IMR-90 (cell line): ENCODE measurements around the gene NFE2L1. TPM values are rescaled to one million over a fixed set of nuclear protein-coding genes. Genes with fewer than 3 reads are reported as not detected.

Source experiments
- ATAC-seq: fragments of 200-7000 bp; cut with Tn5 transposase; 2 replicates; pipeline ENCODE4 v1.9.1; 2020; ENCODE audit warnings: low read depth, mild to moderate bottlenecking, moderate library complexity
- BruUV-seq: library from RNA; stranded (reverse); fragments of 400-500 nt; replicated peaks from 2 replicates; lab custom pipeline; 2021; lab: Mats Ljungman, UMichigan
- CTCF ChIA-PET: fragments of 300-600 bp; formaldehyde crosslinking; extraction: SDS; loops from one replicate; lab custom pipeline; 2021; ENCODE audit warnings: antibody characterized with exemption; lab: Yijun Ruan, JAX
- POLR2A ChIA-PET: fragments of 300-600 bp; sonication (Branson Sonifier 250); formaldehyde crosslinking; loops from one replicate; lab custom pipeline; 2022; ENCODE audit warnings: antibody characterized with exemption; ENCODE audit not compliant: unreplicated experiment; lab: Charles Lee
- DNase-seq: peaks from one replicate; pipeline ENCODE4 v3.0.0; 2013
- H2AFZ ChIP-seq: replicated peaks from 2 replicates; pipeline ENCODE3; 2013; ENCODE audit warnings: low read length, mild to moderate bottlenecking; ENCODE audit not compliant: poor library complexity
- H2AK5ac ChIP-seq: 2 replicates; pipeline ENCODE4 v1.6.1; 2013; ENCODE audit warnings: low read depth, low read length, inconsistent platforms
- H2AK9ac ChIP-seq: replicated peaks from 2 replicates; pipeline ENCODE3; 2013; ENCODE audit warnings: mild to moderate bottlenecking, low read depth, low read length, moderate library complexity; ENCODE audit not compliant: poor library complexity
- H2BK120ac ChIP-seq: 2 replicates; pipeline ENCODE4 v1.6.1; 2013; ENCODE audit warnings: low read depth, low read length, inconsistent platforms
- H2BK15ac ChIP-seq: 3 replicates; pipeline ENCODE4 v1.6.1; 2013; ENCODE audit warnings: low read depth, low read length, inconsistent platforms
- H2BK20ac ChIP-seq: 2 replicates; pipeline ENCODE4 v1.6.1; 2013; ENCODE audit warnings: low read depth, mild to moderate bottlenecking, inconsistent platforms, low read length, moderate library complexity
- H2BK5ac ChIP-seq: 2 replicates; pipeline ENCODE4 v1.6.1; 2013; ENCODE audit warnings: mild to moderate bottlenecking, low read depth, low read length, inconsistent platforms; ENCODE audit not compliant: poor library complexity, severe bottlenecking
- H3K14ac ChIP-seq: replicated peaks from 2 replicates; pipeline ENCODE4 v1.6.1; 2013; ENCODE audit warnings: low read depth, low read length, inconsistent platforms
- H3K18ac ChIP-seq: 2 replicates; pipeline ENCODE4 v1.6.1; 2013; ENCODE audit warnings: low read depth, low read length, control low read depth
- H3K23ac ChIP-seq: 2 replicates; pipeline ENCODE4 v1.6.1; 2013; ENCODE audit warnings: low read depth, low read length, inconsistent platforms
- H3K27ac ChIP-seq: 2 replicates; pipeline ENCODE4 v1.5.1; 2013; ENCODE audit warnings: mild to moderate bottlenecking, control low read depth, low read length; ENCODE audit not compliant: insufficient read depth
- H3K27me3 ChIP-seq: 2 replicates; pipeline ENCODE4 v1.6.1; 2013; ENCODE audit warnings: low read length; ENCODE audit not compliant: control insufficient read depth, insufficient read depth
- H3K36me3 ChIP-seq: 2 replicates; pipeline ENCODE4 v1.6.1; 2013; ENCODE audit warnings: low read length, mixed read lengths; ENCODE audit not compliant: control insufficient read depth, insufficient read depth
- H3K4ac ChIP-seq: 2 replicates; pipeline ENCODE4 v1.6.1; 2013; ENCODE audit warnings: low read depth, low read length, inconsistent platforms
- H3K4me1 ChIP-seq: 2 replicates; pipeline ENCODE4 v1.6.1; 2013; ENCODE audit warnings: low read length, mixed read lengths; ENCODE audit not compliant: control insufficient read depth, insufficient read depth
- H3K4me2 ChIP-seq: 2 replicates; pipeline ENCODE4 v1.6.1; 2013; ENCODE audit warnings: low read depth, mild to moderate bottlenecking, control low read depth, low read length, moderate library complexity
- H3K4me3 ChIP-seq: 2 replicates; pipeline ENCODE4 v1.5.1; 2013; ENCODE audit warnings: low read depth, mild to moderate bottlenecking, control low read depth, low read length, moderate library complexity; ENCODE audit not compliant: insufficient read depth
- H3K56ac ChIP-seq: 2 replicates; pipeline ENCODE4 v1.6.1; 2013; ENCODE audit warnings: low read length, inconsistent platforms; ENCODE audit not compliant: insufficient read depth; ENCODE audit errors: extremely low read depth
- H3K79me1 ChIP-seq, 2 experiments: 2 replicates each; pipeline ENCODE4 v1.6.1; 2013; ENCODE audit warnings: low read length in 2 of 2, inconsistent platforms in 1 of 2, low read depth in 1 of 2
- H3K9ac ChIP-seq: 2 replicates; pipeline ENCODE4 v1.6.1; 2013; ENCODE audit warnings: low read depth, low read length, control low read depth
- H3K9me1 ChIP-seq: 2 replicates; pipeline ENCODE4 v1.6.1; 2013; ENCODE audit warnings: low read length, inconsistent platforms; ENCODE audit not compliant: insufficient read depth
- H3K9me3 ChIP-seq: 2 replicates; pipeline ENCODE4 v1.6.1; 2013; ENCODE audit warnings: low read length; ENCODE audit not compliant: control insufficient read depth, insufficient read depth
- H4K20me1 ChIP-seq: 2 replicates; pipeline ENCODE4 v1.6.1; 2013; ENCODE audit warnings: low read length, inconsistent platforms; ENCODE audit not compliant: insufficient read depth
- H4K5ac ChIP-seq: 2 replicates; pipeline ENCODE4 v1.6.1; 2013; ENCODE audit warnings: mild to moderate bottlenecking, low read depth, low read length, control low read depth
- H4K8ac ChIP-seq, 2 experiments: 2 replicates each; pipeline ENCODE4 v1.6.1; 2013; ENCODE audit warnings: low read depth in 2 of 2, low read length in 2 of 2, control low read depth in 1 of 2, inconsistent platforms in 1 of 2
- H4K91ac ChIP-seq: 2 replicates; pipeline ENCODE4 v1.6.1; 2013; ENCODE audit warnings: low read depth, low read length, inconsistent platforms; ENCODE audit not compliant: insufficient read depth
- MAFK ChIP-seq: IDR thresholded peaks from 2 replicates; pipeline ENCODE4 v1.6.1; 2012; ENCODE audit warnings: low read depth, low read length, improper control_type of control experiment
- NFE2L2 ChIP-seq: fragments of 150-350 bp; IDR thresholded peaks from 2 replicates; pipeline ENCODE4 v1.6.1; 2016; ENCODE audit warnings: low read depth, mild to moderate bottlenecking, low read length
- WGBS, 2 experiments: methylation state at CpG; one replicate each; pipeline versions ENCODE4 v1.1.5 to v1.1.7; 2013; ENCODE audit warnings: missing lambda C conversion rate in 2 of 2; ENCODE audit not compliant: insufficient read length in 1 of 2; ENCODE audit errors: extremely low coverage in 2 of 2; 5-methylcytosine and 5-hydroxymethylcytosine counted together
- dilution Hi-C: fragments of 300-500 bp; cut with HindIII; formaldehyde crosslinking; loops from one replicate; pipeline ENCODE4 v1.14.3; 2018; ENCODE audit warnings: low sequenced_read_pairs; ENCODE audit not compliant: unreplicated experiment
- in situ Hi-C: fragments of 300-500 bp; cut with MboI; formaldehyde crosslinking; loops from 3 replicates; pipeline ENCODE4 v1.14.3; 2019; ENCODE audit warnings: low sequenced_read_pairs, inconsistent platforms, mixed read lengths
- intact Hi-C: fragments of 100-400 bp; cut with micrococcal nuclease; formaldehyde crosslinking; loops from 2 replicates; pipeline ENCODE4 v1.10.0; 2022
- polyA plus RNA-seq, 3 experiments: library from polyadenylated mRNA; depleted of rRNA; stranded (reverse); fragments of >200 nt; gene quantifications; 2 replicates each; pipeline ENCODE4 v1.2.3, GENCODE V29; 2012; ENCODE audit warnings: low replicate concordance in 1 of 3
- total RNA-seq: library from RNA; depleted of rRNA; stranded (reverse); fragments of >200 nt; gene quantifications from 2 replicates; pipeline ENCODE4 v1.2.3, GENCODE V29; 2012

NFE2L1 gene
- total and polyA plus RNA-seq, 2 of the 4 experiments (the other 2 are of a cell fraction) = 42.8 to 122 TPM

DNA sequence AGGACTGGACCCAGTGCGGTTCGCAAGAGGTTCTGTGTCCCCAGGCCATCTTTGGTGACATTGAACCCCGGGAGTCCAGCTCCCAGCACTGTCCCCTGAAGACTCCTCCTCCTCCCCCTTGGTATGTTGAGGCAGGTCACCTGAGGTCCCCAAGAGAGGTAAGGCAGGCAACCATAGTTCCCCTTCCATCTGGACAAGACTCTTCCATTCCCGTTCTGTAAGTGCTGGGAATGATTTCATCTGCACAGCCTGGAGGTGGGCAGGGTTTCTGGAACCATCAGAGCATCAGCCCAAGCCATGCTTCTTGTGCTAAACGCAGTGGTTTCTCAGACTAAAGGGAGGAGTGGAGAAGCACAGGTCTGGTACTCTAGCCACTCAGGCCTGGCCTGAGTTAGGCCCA lies 35.5 kb upstream of the NFE2L1 start:
- peak overlapping the region; percentile 28; the same call in 1 of the 2 replicates for H3K4me2 ChIP-seq
- H3K4me1 ChIP-seq = no peaks in the 10 kb centered on the region; the same call in 1 of the 2 replicates
- no peak overlapping the region for H2BK15ac ChIP-seq
- TF ChIP-seq NFE2L2 (no peak), MAFK (no peak)
- H3K18ac ChIP-seq = no peak overlapping the region
- peaks cover 13% of the 10 kb centered on the region for H3K27me3 ChIP-seq
- peak overlapping the region; percentile 33 for H2AK9ac ChIP-seq
- 0 out of 2 replicates have a peak overlapping the region, but pooled peaks have one; percentile 23 for H2AK5ac ChIP-seq
- H3K79me1 ChIP-seq = no peaks in the 10 kb centered on the region
- no peak overlapping the region for H3K14ac ChIP-seq
- WGBS, 2 experiments = no CpG with 5 or more reads among the region's 5 CpGs
- ChIA-PET POLR2A (no interaction called here), CTCF (no interaction called here)
- no peak overlapping the region for H3K56ac ChIP-seq
- H2BK20ac ChIP-seq = no peak overlapping the region
- DNase-seq (no peak), ATAC-seq (no peak)
- H3K9me3 ChIP-seq = no peaks in the 10 kb centered on the region
- intact Hi-C loops (no loop called here), in situ Hi-C loops (no loop called here), dilution Hi-C loops (no loop called here)
- H4K8ac ChIP-seq = no peak overlapping the region
- peak overlapping the region; percentile 16 for H2AFZ ChIP-seq
- no peak overlapping the region for H2BK120ac ChIP-seq
- H3K23ac ChIP-seq = 0 out of 2 replicates have a peak overlapping the region, but pooled peaks have one; percentile 16
- H3K4ac ChIP-seq = no peak overlapping the region
- H3K9ac ChIP-seq = no peak overlapping the region
- no peak overlapping the region for H3K27ac ChIP-seq
- no TSS peak for BruUV-seq
- no peaks in the 10 kb centered on the region for H4K20me1 ChIP-seq
- H3K4me3 ChIP-seq = no peak overlapping the region
- H4K5ac ChIP-seq = no peak overlapping the region
- H3K9me1 ChIP-seq = no peaks in the 10 kb centered on the region; the same call in 1 of the 2 replicates
- H2BK5ac ChIP-seq = no peak overlapping the region
- H4K91ac ChIP-seq = no peak overlapping the region
- H3K36me3 ChIP-seq = no peaks in the 10 kb centered on the region
